Chondrocyte (in vitro differentiated cells): Measurements from ENCODE around the gene SCAANT1. TPM values are rescaled to one million over a fixed set of nuclear protein-coding genes. Genes with fewer than 3 reads are reported as not detected.

Experiments used
- DNase-seq: peaks from one replicate; pipeline ENCODE4 v3.0.0; 2021; ENCODE audit warnings: mixed read lengths, low spot score
- H3K27ac Mint-ChIP-seq: one replicate; pipeline ENCODE4 v1.8.0; 2021; ENCODE audit warnings: mild to moderate bottlenecking, moderate library complexity, mixed read lengths; ENCODE audit not compliant: unreplicated experiment
- H3K27me3 Mint-ChIP-seq: 2 replicates; pipeline ENCODE4 v1.8.0; 2021; ENCODE audit warnings: low read depth, mixed read lengths
- H3K36me3 Mint-ChIP-seq: 2 replicates; pipeline ENCODE4 v1.8.0; 2021; ENCODE audit warnings: low read depth, mixed read lengths
- H3K4me1 Mint-ChIP-seq: 2 replicates; pipeline ENCODE4 v1.8.0; 2021; ENCODE audit warnings: low read depth, mild to moderate bottlenecking, mixed read lengths
- H3K4me3 Mint-ChIP-seq: one replicate; pipeline ENCODE4 v1.8.0; 2021; ENCODE audit warnings: mild to moderate bottlenecking, moderate library complexity, mixed read lengths; ENCODE audit not compliant: unreplicated experiment
- H3K9me3 Mint-ChIP-seq: 2 replicates; pipeline ENCODE4 v1.8.0; 2021; ENCODE audit warnings: low read depth, mixed read lengths
- CTCF ChIP-seq: fragments of 200-600 bp; sonication (generic); IDR thresholded peaks from 2 replicates; pipeline ENCODE4 v1.5.0; 2021; ENCODE audit warnings: antibody characterized with exemption, mild to moderate bottlenecking, moderate library complexity
- total RNA-seq: library from RNA; stranded (reverse); gene quantifications from 3 replicates; pipeline ENCODE4 v1.2.1, GENCODE V29; 2021

SCAANT1 gene
- total RNA-seq, 1 donor from 2014 or later: not detected

- no peaks in the 10 kb centered on the region for H3K9me3 Mint-ChIP-seq
- no peaks in the 10 kb centered on the region for H3K27me3 Mint-ChIP-seq
- H3K4me1 Mint-ChIP-seq: peaks cover 36% of the 10 kb centered on the region
- TF ChIP-seq CTCF: no peak
- H3K4me3 Mint-ChIP-seq: no peak overlapping the region
- H3K36me3 Mint-ChIP-seq: peaks cover 13% of the 10 kb centered on the region
- DNase-seq: no peak
- H3K27ac Mint-ChIP-seq: peak overlapping the region; percentile 46
Measured at GRCh38 chr3:63896332-63897030, 15.7 kb downstream of the SCAANT1 start.

GRCh38 chr3:63895422-63896189, 16.6 kb downstream of the SCAANT1 start:
- Mint-ChIP-seq H3K4me3 (no peak overlapping the region), H3K9me3 (no peaks in the 10 kb centered on the region), H3K4me1 (peaks cover 36% of the 10 kb centered on the region), H3K27me3 (no peaks in the 10 kb centered on the region), H3K27ac (no peak overlapping the region), H3K36me3 (peaks cover 12% of the 10 kb centered on the region)
- TF ChIP-seq CTCF: no peak
- no peak for DNase-seq

GRCh38 chr3:63892773-63893352, 19.3 kb downstream of the SCAANT1 start:
- Mint-ChIP-seq H3K4me1 (peaks cover 36% of the 10 kb centered on the region), H3K4me3 (no peak overlapping the region), H3K36me3 (peaks cover 2% of the 10 kb centered on the region), H3K27ac (no peak overlapping the region), H3K9me3 (no peaks in the 10 kb centered on the region), H3K27me3 (no peaks in the 10 kb centered on the region)
- DNase-seq: no peak
- TF ChIP-seq CTCF: no peak

- Mint-ChIP-seq H3K9me3 (no peaks in the 10 kb centered on the region), H3K27me3 (no peaks in the 10 kb centered on the region)
- TF ChIP-seq CTCF: no peak
Measured at GRCh38 chr3:63891518-63891917, 20.7 kb downstream of the SCAANT1 start.

GRCh38 chr3:63886858-63887257, 25.3 kb downstream of the SCAANT1 start:
- TF ChIP-seq CTCF: no peak
- H3K4me3 Mint-ChIP-seq: no peak overlapping the region
- H3K4me1 Mint-ChIP-seq: peaks cover 12% of the 10 kb centered on the region
- peaks cover 2% of the 10 kb centered on the region for H3K36me3 Mint-ChIP-seq
- H3K27ac Mint-ChIP-seq: peak overlapping the region; percentile 60
- H3K9me3 Mint-ChIP-seq: no peaks in the 10 kb centered on the region
- DNase-seq: no peak
- H3K27me3 Mint-ChIP-seq: no peaks in the 10 kb centered on the region

More at GRCh38 chr3:63891518-63891917, 20.7 kb downstream of the SCAANT1 start:
- no peak for DNase-seq
- Mint-ChIP-seq H3K4me3 (no peak overlapping the region), H3K27ac (no peak overlapping the region), H3K4me1 (peaks cover 29% of the 10 kb centered on the region), H3K36me3 (peaks cover 2% of the 10 kb centered on the region)
